Pancreas (tissue), 10 donors: ENCODE measurements around the gene CTNNB1. TPM values are rescaled to one million over a fixed set of nuclear protein-coding genes. Genes with fewer than 3 reads are reported as not detected.
"Not testable (repeated sequence)": the region's sequence is repeated elsewhere in the genome, so short reads cannot be mapped to it uniquely, and the experiment has no call there.

Experiments
- ATAC-seq, 4 donors: fragments of 200-7000 bp; cut with Tn5 transposase; one replicate each; pipeline versions ENCODE4 v1.8.0 to v1.9.1; 2020; ENCODE audit warnings: mild to moderate bottlenecking in 4 of 4, moderate library complexity in 4 of 4
- DNase-seq, 6 donors: peaks; one replicate each; pipeline ENCODE4 v3.0.0-alpha.2; 2020
- FAIRE-seq: peaks from 2 replicates; lab custom pipeline; 2012; peaks lifted over from hg19 to GRCh38; lab: Jason Lieb, UNC
- H3K27ac ChIP-seq, 4 donors: fragments of 200-600 bp; sonication (generic); 1 replicate in 3 of 4; 2 replicates in 1 of 4; pipeline versions ENCODE4 v1.5.0 to v1.8.0; 2020
- H3K27me3 ChIP-seq, 4 donors: fragments of 200-600 bp; one replicate each; pipeline ENCODE4 v1.8.0; 2021
- H3K36me3 ChIP-seq, 3 donors: fragments of 200-600 bp; sonication (generic) in 1 of 3; one replicate each; pipeline versions ENCODE4 v1.5.0 to v1.8.0; 2020 to 2021
- H3K4me1 ChIP-seq, 3 donors: fragments of 200-600 bp; one replicate each; pipeline ENCODE4 v1.8.0; 2021
- H3K4me3 ChIP-seq, 4 donors: fragments of 200-600 bp; sonication (generic) in 2 of 4; one replicate each; pipeline versions ENCODE4 v1.5.0 to v1.8.0; 2020 to 2021
- H3K9me3 ChIP-seq, 4 donors: fragments of 200-600 bp; one replicate each; pipeline ENCODE4 v1.8.0; 2021
- CTCF ChIP-seq, 4 donors: fragments of 200-600 bp; sonication (generic) in 3 of 4; IDR thresholded peaks; one replicate each; pipeline versions ENCODE4 v1.5.0 to v1.8.0; 2021; ENCODE audit warnings: antibody characterized with exemption in 4 of 4
- WGBS, 2 donors: extraction: QIAGEN DNeasy Blood & Tissue Kit; methylation state at CpG; one replicate each; pipeline ENCODE4 v1.1.7; 2013; 5-methylcytosine and 5-hydroxymethylcytosine counted together
- intact Hi-C, 3 donors: fragments of 100-400 bp; cut with DNase I; formaldehyde crosslinking; loops; one replicate each; pipeline versions ENCODE4 v1.11.1 to v1.14.2; 2022
- polyA plus RNA-seq, 2 donors: library from polyadenylated mRNA; stranded (reverse); fragments of 200-250 nt; gene quantifications; one replicate each; pipeline ENCODE4 v1.2.3, GENCODE V29; 2013
- total RNA-seq, 6 donors: library from RNA; stranded (reverse); fragmentation: NEBNext Ultra II Directional in 4 of 6; extraction: Animal tissue kit (Norgen Biotek cat#: 25700) in 4 of 6; gene quantifications; one replicate each; pipeline versions ENCODE4 v1.2.1 to v1.2.4, GENCODE V29; 2021 to 2023
- donor health status: healthy with polysubstance abuse.
- donor health status: DM: no; HTN: no; CAD: no; lungs with moderate emphysema.
- donor health status: DM: no; HTN: no; CAD: no.
- donor health status: control.
- donor health status: control.
- donor health status: Bipolar disorder and iron deficiency.
- donor health status: DM: yes; HTN: yes; CAD: no.
- donor health status: DM: no; HTN: no; CAD: no.
- donor health status: DM: no; HTN: no; CAD: no.
- donor health status: DM: yes; HTN: yes; CAD: no.

CTNNB1 gene
- total and polyA plus RNA-seq, 8 donors, result 51.7 to 228 (median 112) TPM

- ATAC-seq (peak in 1 of 4 donors; percentile 11), FAIRE-seq (no peak), DNase-seq (no peak)
- H3K36me3 ChIP-seq, result no peaks in the 10 kb centered on the region
- H3K4me3 ChIP-seq, result no peak overlapping the region
- intact Hi-C loops, result no loop called here
- H3K27ac ChIP-seq, result no peak overlapping the region
- TF ChIP-seq CTCF (IDR thresholded peaks at IDR 0.05), result no peak
- no peaks in the 10 kb centered on the region for H3K9me3 ChIP-seq
- no peaks in the 10 kb centered on the region for H3K27me3 ChIP-seq
- no peaks in the 10 kb centered on the region for H3K4me1 ChIP-seq
Observed at GRCh38 chr3:41274944-41275668, 75.8 kb downstream of the CTNNB1 start.

GRCh38 chr3:41276191-41276590, 76.9 kb downstream of the CTNNB1 start:
- TF ChIP-seq CTCF (IDR thresholded peaks at IDR 0.05), result no peak
- DNase-seq, result no peak

GRCh38 chr3:41277790-41278465, 78.6 kb downstream of the CTNNB1 start:
- Histone ChIP-seq H3K9me3 (no peaks in the 10 kb centered on the region), H3K4me3 (no peak overlapping the region), H3K27ac (no peak overlapping the region), H3K36me3 (no peaks in the 10 kb centered on the region), H3K27me3 (no peaks in the 10 kb centered on the region), H3K4me1 (no peaks in the 10 kb centered on the region)
- FAIRE-seq (no peak), ATAC-seq (no peak), DNase-seq (no peak)
- no peak for TF ChIP-seq CTCF (IDR thresholded peaks at IDR 0.05)
- intact Hi-C loops, result no loop called here
- whole genome bisulfite sequencing, 2 donors, result 60 to 62% methylated on average over 16 of the region's 16 CpGs

More at GRCh38 chr3:41276191-41276590, 76.9 kb downstream of the CTNNB1 start:
- Histone ChIP-seq H3K36me3 (no peaks in the 10 kb centered on the region), H3K27ac (no peak overlapping the region), H3K9me3 (no peaks in the 10 kb centered on the region), H3K27me3 (no peaks in the 10 kb centered on the region), H3K4me3 (no peak overlapping the region), H3K4me1 (no peaks in the 10 kb centered on the region)
- intact Hi-C loops, result no loop called here
- ATAC-seq (no peak), FAIRE-seq (no peak)
- 66 to 68% methylated on average over 4 of the region's 4 CpGs for WGBS, 2 donors

- ATAC-seq, H3K4me3 ChIP-seq, DNase-seq, H3K4me1 ChIP-seq, FAIRE-seq, H3K27ac ChIP-seq, H3K9me3 ChIP-seq, H3K36me3 ChIP-seq, intact Hi-C loops, H3K27me3 ChIP-seq: not testable (repeated sequence)
- WGBS, 2 donors, result 74 to 88% methylated on average over 3 of the region's 3 CpGs
Observed at GRCh38 chr3:41284934-41285333, 85.6 kb downstream of the CTNNB1 start.

GRCh38 chr3:41286305-41286704, 87.0 kb downstream of the CTNNB1 start:
- intact Hi-C loops, result no loop called here
- FAIRE-seq (no peak), ATAC-seq (no peak), DNase-seq (no peak)
- Histone ChIP-seq H3K36me3 (no peaks in the 10 kb centered on the region), H3K27ac (no peak overlapping the region), H3K9me3 (no peaks in the 10 kb centered on the region), H3K4me3 (no peak overlapping the region), H3K27me3 (no peaks in the 10 kb centered on the region), H3K4me1 (no peaks in the 10 kb centered on the region)
- 74 to 83% methylated on average over 6 of the region's 6 CpGs for WGBS, 2 donors
- no peak for TF ChIP-seq CTCF (IDR thresholded peaks at IDR 0.05)
